ENCODE results near the gene CDT1. TPM values are rescaled to one million over a fixed set of nuclear protein-coding genes. Genes with fewer than 3 reads are reported as not detected.
A peak's percentile ranks its signal among the peaks of the same experiment; 100 is the strongest.

The CDT1 gene
- total and polyA plus RNA-seq, 4 donors: 0.05 to 1.5 (median 0.94) TPM

- 88 to 90% methylated on average over 22 of the region's 22 CpGs for WGBS, 2 donors
- intact Hi-C loops (cut with DNase I): no loop called here
- DNase-seq (no peak), ATAC-seq (ENCODE audit: low FRiP score) (no peak)
- no peak overlapping the region for H3K4me3 ChIP-seq (ENCODE audit: low read length in 2 of 2)
- H3K9me3 ChIP-seq (ENCODE audit: control insufficient read depth, low read length): no peaks in the 10 kb centered on the region
- H3K27me3 ChIP-seq (ENCODE audit: control insufficient read depth in 1 of 2, insufficient read depth in 2 of 2, low read length in 1 of 2): no peaks in the 10 kb centered on the region
- no peak overlapping the region for H3K27ac ChIP-seq (ENCODE audit: low read depth in 1 of 2, low read length in 2 of 2)
- no peaks in the 10 kb centered on the region for H3K36me3 ChIP-seq (ENCODE audit: control insufficient read depth in 1 of 2, insufficient read depth in 2 of 2, low read length in 1 of 2)
- H3K4me1 ChIP-seq (ENCODE audit: control insufficient read depth in 1 of 2, insufficient read depth in 2 of 2, low read length in 2 of 2): no peaks in the 10 kb centered on the region
Observed at GRCh38 chr16:88805340-88805715, 1.7 kb downstream of the CDT1 start.

- Histone ChIP-seq H3K36me3 (ENCODE audit: control insufficient read depth in 1 of 2, insufficient read depth in 2 of 2, low read length in 1 of 2) (no peaks in the 10 kb centered on the region), H3K27ac (ENCODE audit: low read depth in 1 of 2, low read length in 2 of 2) (no peak overlapping the region), H3K4me1 (ENCODE audit: control insufficient read depth in 1 of 2, insufficient read depth in 2 of 2, low read length in 2 of 2) (no peaks in the 10 kb centered on the region), H3K27me3 (ENCODE audit: control insufficient read depth in 1 of 2, insufficient read depth in 2 of 2, low read length in 1 of 2) (no peaks in the 10 kb centered on the region), H3K9me3 (ENCODE audit: control insufficient read depth, low read length) (no peaks in the 10 kb centered on the region), H3K4me3 (ENCODE audit: low read length in 2 of 2) (no peak overlapping the region)
- ATAC-seq (ENCODE audit: low FRiP score): no peak
- WGBS, 2 donors: 92 to 93% methylated on average over 21 of the region's 21 CpGs
- DNase-seq: no peak
- intact Hi-C loops (cut with DNase I): no loop called here
Observed at GRCh38 chr16:88805887-88806393, 2.4 kb downstream of the CDT1 start.

- Histone ChIP-seq H3K27me3 (ENCODE audit: control insufficient read depth in 1 of 2, insufficient read depth in 2 of 2, low read length in 1 of 2) (no peaks in the 10 kb centered on the region), H3K36me3 (ENCODE audit: control insufficient read depth in 1 of 2, insufficient read depth in 2 of 2, low read length in 1 of 2) (no peaks in the 10 kb centered on the region), H3K9me3 (ENCODE audit: control insufficient read depth, low read length) (no peaks in the 10 kb centered on the region), H3K4me3 (ENCODE audit: low read length in 2 of 2) (no peak overlapping the region), H3K4me1 (ENCODE audit: control insufficient read depth in 1 of 2, insufficient read depth in 2 of 2, low read length in 2 of 2) (no peaks in the 10 kb centered on the region), H3K27ac (ENCODE audit: low read depth in 1 of 2, low read length in 2 of 2) (no peak overlapping the region)
- DNase-seq (no peak), ATAC-seq (ENCODE audit: low FRiP score) (no peak)
- 85 to 86% methylated on average over 27 of the region's 27 CpGs for WGBS, 2 donors
- intact Hi-C loops (cut with DNase I): no loop called here
Observed at GRCh38 chr16:88806491-88807111, 3.0 kb downstream of the CDT1 start.

- Histone ChIP-seq H3K4me1 (ENCODE audit: control insufficient read depth in 1 of 2, insufficient read depth in 2 of 2, low read length in 2 of 2) (no peaks in the 10 kb centered on the region), H3K36me3 (ENCODE audit: control insufficient read depth in 1 of 2, insufficient read depth in 2 of 2, low read length in 1 of 2) (no peaks in the 10 kb centered on the region), H3K27ac (ENCODE audit: low read depth in 1 of 2, low read length in 2 of 2) (no peak overlapping the region), H3K4me3 (ENCODE audit: low read length in 2 of 2) (no peak overlapping the region), H3K27me3 (ENCODE audit: control insufficient read depth in 1 of 2, insufficient read depth in 2 of 2, low read length in 1 of 2) (no peaks in the 10 kb centered on the region), H3K9me3 (ENCODE audit: control insufficient read depth, low read length) (no peaks in the 10 kb centered on the region)
- ATAC-seq (ENCODE audit: low FRiP score) (no peak), DNase-seq (no peak)
- WGBS, 2 donors: 89 to 90% methylated on average over 24 of the region's 24 CpGs
- intact Hi-C loops (cut with DNase I): no loop called here
Observed at GRCh38 chr16:88807142-88807625, 3.6 kb downstream of the CDT1 start.

- WGBS, 2 donors: 90 to 91% methylated on average over 26 of the region's 26 CpGs
Observed at GRCh38 chr16:88807626-88808453, 4.3 kb downstream of the CDT1 start.

GRCh38 chr16:88809068-88809675, 5.6 kb downstream of the CDT1 start:
- intact Hi-C loops (cut with DNase I): no loop called here
- no peaks in the 10 kb centered on the region for H3K4me1 ChIP-seq (ENCODE audit: control insufficient read depth in 1 of 2, insufficient read depth in 2 of 2, low read length in 2 of 2)
- 86 to 89% methylated on average over 10 of the region's 10 CpGs for WGBS, 2 donors

More at GRCh38 chr16:88807626-88808453, 4.3 kb downstream of the CDT1 start:
- ATAC-seq (ENCODE audit: low FRiP score) (no peak), DNase-seq (peak in 1 of 2 donors; percentile 44)
- intact Hi-C loops (cut with DNase I): no loop called here
- Histone ChIP-seq H3K4me3 (ENCODE audit: low read length in 2 of 2) (no peak overlapping the region), H3K27me3 (ENCODE audit: control insufficient read depth in 1 of 2, insufficient read depth in 2 of 2, low read length in 1 of 2) (no peaks in the 10 kb centered on the region), H3K36me3 (ENCODE audit: control insufficient read depth in 1 of 2, insufficient read depth in 2 of 2, low read length in 1 of 2) (no peaks in the 10 kb centered on the region), H3K4me1 (ENCODE audit: control insufficient read depth in 1 of 2, insufficient read depth in 2 of 2, low read length in 2 of 2) (no peaks in the 10 kb centered on the region), H3K9me3 (ENCODE audit: control insufficient read depth, low read length) (no peaks in the 10 kb centered on the region), H3K27ac (ENCODE audit: low read depth in 1 of 2, low read length in 2 of 2) (no peak overlapping the region)

GRCh38 chr16:88809676-88810165, 6.1 kb downstream of the CDT1 start:
- no peaks in the 10 kb centered on the region for H3K36me3 ChIP-seq (ENCODE audit: control insufficient read depth in 1 of 2, insufficient read depth in 2 of 2, low read length in 1 of 2)
- intact Hi-C loops (cut with DNase I): loop anchor here (5.0 kb wide), 2 partner anchors 48 to 408 kb away; partner anchors contain the start of genes GALNS (in 1 of the 2), TRAPPC2L (in 1 of the 2) and ZNF778 (in 1 of the 2)
- no peak overlapping the region for H3K27ac ChIP-seq (ENCODE audit: low read depth in 1 of 2, low read length in 2 of 2)
- no peaks in the 10 kb centered on the region for H3K9me3 ChIP-seq (ENCODE audit: control insufficient read depth, low read length)
- no peaks in the 10 kb centered on the region for H3K4me1 ChIP-seq (ENCODE audit: control insufficient read depth in 1 of 2, insufficient read depth in 2 of 2, low read length in 2 of 2)
- 78 to 80% methylated on average over 10 of the region's 10 CpGs for WGBS, 2 donors
- H3K4me3 ChIP-seq (ENCODE audit: low read length in 2 of 2): no peak overlapping the region
- no peaks in the 10 kb centered on the region for H3K27me3 ChIP-seq (ENCODE audit: control insufficient read depth in 1 of 2, insufficient read depth in 2 of 2, low read length in 1 of 2)
- DNase-seq: no peak
- no peak for ATAC-seq (ENCODE audit: low FRiP score)

More at GRCh38 chr16:88809068-88809675, 5.6 kb downstream of the CDT1 start:
- Histone ChIP-seq H3K27ac (ENCODE audit: low read depth in 1 of 2, low read length in 2 of 2) (no peak overlapping the region), H3K4me3 (ENCODE audit: low read length in 2 of 2) (no peak overlapping the region), H3K9me3 (ENCODE audit: control insufficient read depth, low read length) (no peaks in the 10 kb centered on the region), H3K27me3 (ENCODE audit: control insufficient read depth in 1 of 2, insufficient read depth in 2 of 2, low read length in 1 of 2) (no peaks in the 10 kb centered on the region), H3K36me3 (ENCODE audit: control insufficient read depth in 1 of 2, insufficient read depth in 2 of 2, low read length in 1 of 2) (no peaks in the 10 kb centered on the region)
- ATAC-seq (ENCODE audit: low FRiP score) (no peak), DNase-seq (no peak)

GRCh38 chr16:88810166-88810911, 6.8 kb downstream of the CDT1 start:
- DNase-seq (no peak), ATAC-seq (ENCODE audit: low FRiP score) (no peak)
- Histone ChIP-seq H3K27me3 (ENCODE audit: control insufficient read depth in 1 of 2, insufficient read depth in 2 of 2, low read length in 1 of 2) (no peaks in the 10 kb centered on the region), H3K4me3 (ENCODE audit: low read length in 2 of 2) (no peak overlapping the region), H3K9me3 (ENCODE audit: control insufficient read depth, low read length) (no peaks in the 10 kb centered on the region), H3K27ac (ENCODE audit: low read depth in 1 of 2, low read length in 2 of 2) (peak overlapping the region in 1 of 2 donors; percentile 4), H3K36me3 (ENCODE audit: control insufficient read depth in 1 of 2, insufficient read depth in 2 of 2, low read length in 1 of 2) (no peaks in the 10 kb centered on the region), H3K4me1 (ENCODE audit: control insufficient read depth in 1 of 2, insufficient read depth in 2 of 2, low read length in 2 of 2) (no peaks in the 10 kb centered on the region)
- intact Hi-C loops (cut with DNase I): loop anchor here (5.0 kb wide), 2 partner anchors 47 to 407 kb away; partner anchors contain the start of genes GALNS (in 1 of the 2), TRAPPC2L (in 1 of the 2) and ZNF778 (in 1 of the 2)
- 21 to 25% methylated on average over 12 of the region's 12 CpGs for WGBS, 2 donors

Measured in aorta (tissue), 5 donors.